Natural killer cell (primary cell): Measurements from ENCODE around the gene ARHGEF4. TPM values are rescaled to one million over a fixed set of nuclear protein-coding genes. Genes with fewer than 3 reads are reported as not detected.

Experiments used
- ATAC-seq, 3 donors: fragments of 150-1000 bp in 2 of 3; fragments of 200-7000 bp in 1 of 3; cut with Tn5 transposase; 1 replicate in 1 of 3; 2 replicates in 2 of 3; pipeline ENCODE4 v1.10.0; 2021; ENCODE audit warnings: mild to moderate bottlenecking in 2 of 3, moderate library complexity in 2 of 3
- DNase-seq, 2 donors: peaks; one replicate each; pipeline versions ENCODE4 v3.0.0 to v3.0.0-alpha.2; 2013 to 2021; ENCODE audit warnings: mixed read lengths in 1 of 2
- H3K27ac ChIP-seq: one replicate; pipeline ENCODE4 v1.5.1; 2013; ENCODE audit warnings: mild to moderate bottlenecking, low read length
- H3K27me3 ChIP-seq: one replicate; pipeline ENCODE4 v1.6.1; 2013; ENCODE audit warnings: low read length; ENCODE audit not compliant: control insufficient read depth, insufficient read depth
- H3K36me3 ChIP-seq: one replicate; pipeline ENCODE4 v1.6.1; 2013; ENCODE audit warnings: low read length; ENCODE audit not compliant: control insufficient read depth, insufficient read depth
- H3K4me1 ChIP-seq: one replicate; pipeline ENCODE4 v1.6.1; 2013; ENCODE audit warnings: low read length; ENCODE audit not compliant: control insufficient read depth, insufficient read depth
- H3K4me3 ChIP-seq: one replicate; pipeline ENCODE4 v1.5.1; 2013; ENCODE audit warnings: low read length
- H3K9me3 ChIP-seq: one replicate; pipeline ENCODE4 v1.6.1; 2013; ENCODE audit warnings: low read length; ENCODE audit not compliant: control insufficient read depth, insufficient read depth
- H3K27ac Mint-ChIP-seq, 2 donors: one replicate each; pipeline ENCODE4 v1.8.0; 2022; ENCODE audit warnings: mild to moderate bottlenecking in 2 of 2, mixed read lengths in 2 of 2, moderate library complexity in 1 of 2
- H3K27me3 Mint-ChIP-seq, 2 donors: one replicate each; pipeline ENCODE4 v1.8.0; 2022; ENCODE audit warnings: low read depth in 2 of 2, mixed read lengths in 2 of 2
- H3K36me3 Mint-ChIP-seq: one replicate; pipeline ENCODE4 v1.8.0; 2022; ENCODE audit warnings: mixed read lengths
- H3K4me1 Mint-ChIP-seq, 2 donors: one replicate each; pipeline ENCODE4 v1.8.0; 2022; ENCODE audit warnings: mixed read lengths in 2 of 2
- H3K4me3 Mint-ChIP-seq: one replicate; pipeline ENCODE4 v1.8.0; 2022; ENCODE audit warnings: mild to moderate bottlenecking, moderate library complexity, mixed read lengths
- H3K9me3 Mint-ChIP-seq, 2 donors: one replicate each; pipeline ENCODE4 v1.8.0; 2022; ENCODE audit warnings: mixed read lengths in 2 of 2
- CTCF ChIP-seq: fragments of 200-600 bp; IDR thresholded peaks from one replicate; pipeline ENCODE4 v1.8.0; 2022; ENCODE audit warnings: antibody characterized with exemption
- WGBS: methylation state at CpG from one replicate; pipeline ENCODE4 v1.1.7; 2013; ENCODE audit warnings: missing lambda C conversion rate; ENCODE audit not compliant: insufficient coverage; 5-methylcytosine and 5-hydroxymethylcytosine counted together
- intact Hi-C: fragments of 100-400 bp; cut with micrococcal nuclease; formaldehyde crosslinking; loops from one replicate; pipeline ENCODE4 v1.14.2; 2022
- total RNA-seq, 4 donors: library from RNA; stranded (reverse); fragments of 120-200 nt in 1 of 4; gene quantifications; one replicate each; pipeline versions ENCODE4 v1.2.3 to v1.2.4, GENCODE V29; 2013 to 2022

Gene ARHGEF4
- total RNA-seq, 3 donors from 2014 or later (not counting 1 experiment from before 2014, with no cell fraction given): 0.11 TPM; not detected in 2

GRCh38 chr2:130826419-130826818 is 10.3 kb upstream of the ARHGEF4 start:
- Histone ChIP-seq H3K36me3 (no peaks in the 10 kb centered on the region), H3K4me3 (no peak overlapping the region), H3K4me1 (peaks cover 17% of the 10 kb centered on the region), H3K27me3 (no peaks in the 10 kb centered on the region), H3K27ac (no peak overlapping the region), H3K9me3 (no peaks in the 10 kb centered on the region)
- Mint-ChIP-seq H3K4me3 (no peak overlapping the region), H3K9me3 (no peaks in the 10 kb centered on the region), H3K36me3 (no peaks in the 10 kb centered on the region), H3K27me3 (peaks cover 0 to 3% of the 10 kb centered on the region in 2 donors), H3K4me1 (peaks cover 7 to 13% of the 10 kb centered on the region in 2 donors), H3K27ac (peak overlapping the region in 1 of 2 donors; percentile 92)
- intact Hi-C loops: no loop called here
- DNase-seq (no peak), ATAC-seq (no peak)
- WGBS: 87% methylated on average over 12 of the region's 12 CpGs
- TF ChIP-seq CTCF: no peak

GRCh38 chr2:130826821-130827501 is 9.8 kb upstream of the ARHGEF4 start:
- no peak for TF ChIP-seq CTCF
- no peaks in the 10 kb centered on the region for H3K27me3 ChIP-seq
- Mint-ChIP-seq H3K4me1 (peaks cover 7 to 13% of the 10 kb centered on the region in 2 donors), H3K27ac (peak overlapping the region in 1 of 2 donors; percentile 60), H3K36me3 (no peaks in the 10 kb centered on the region), H3K27me3 (peaks cover under 1 to 3% of the 10 kb centered on the region in 2 donors), H3K9me3 (no peaks in the 10 kb centered on the region), H3K4me3 (no peak overlapping the region)
- intact Hi-C loops: no loop called here
- WGBS: 89% methylated on average over 6 of the region's 7 CpGs
- H3K36me3 ChIP-seq: no peaks in the 10 kb centered on the region
- DNase-seq (no peak), ATAC-seq (no peak)
- H3K4me3 ChIP-seq: no peak overlapping the region
- H3K27ac ChIP-seq: no peak overlapping the region
- H3K9me3 ChIP-seq: no peaks in the 10 kb centered on the region
- peaks cover 17% of the 10 kb centered on the region for H3K4me1 ChIP-seq

- Histone ChIP-seq H3K36me3 (no peaks in the 10 kb centered on the region), H3K27me3 (no peaks in the 10 kb centered on the region), H3K4me1 (peaks cover 17% of the 10 kb centered on the region), H3K27ac (no peak overlapping the region), H3K4me3 (no peak overlapping the region), H3K9me3 (no peaks in the 10 kb centered on the region)
- DNase-seq (no peak), ATAC-seq (no peak)
- Mint-ChIP-seq H3K27me3 (peaks cover 5 to 7% of the 10 kb centered on the region in 2 donors), H3K27ac (peak overlapping the region in 1 of 2 donors; percentile 60), H3K4me3 (no peak overlapping the region), H3K9me3 (no peaks in the 10 kb centered on the region), H3K36me3 (no peaks in the 10 kb centered on the region), H3K4me1 (peaks cover 7 to 13% of the 10 kb centered on the region in 2 donors)
- TF ChIP-seq CTCF: no peak
- 87% methylated on average over 14 of the region's 15 CpGs for WGBS
- intact Hi-C loops: no loop called here
These were observed 9.0 kb upstream of the ARHGEF4 start for GRCh38 chr2:130827502-130828251.
